HEK293T (cell line): ENCODE results near the gene DYNC1I1.

ENCODE experiments used
- CTCF ChIA-PET: fragments of 350-600 bp; formaldehyde crosslinking; extraction: SDS; loops from one replicate; lab custom pipeline; 2021; ENCODE audit warnings: antibody characterized with exemption, inconsistent platforms; lab: Yijun Ruan, JAX
- POLR2A ChIA-PET: fragments of 350-600 bp; formaldehyde crosslinking; extraction: SDS; loops from one replicate; lab custom pipeline; 2020; ENCODE audit warnings: antibody characterized with exemption, inconsistent platforms; lab: Yijun Ruan, JAX
- DNase-seq: peaks from one replicate; pipeline ENCODE4 v3.0.0; 2012; ENCODE audit warnings: mixed read lengths; ENCODE audit errors: extremely low spot score
- ARNT ChIP-seq: fragments of 450-650 bp; IDR thresholded peaks from 2 replicates; pipeline ENCODE4 v1.6.1; 2017; ENCODE audit warnings: mild to moderate bottlenecking
- BHLHE40 ChIP-seq: fragments of 450-650 bp; IDR thresholded peaks from 2 replicates; pipeline ENCODE4 v1.6.1; 2016; ENCODE audit warnings: mild to moderate bottlenecking, moderate library complexity, borderline replicate concordance
- CTBP1 ChIP-seq: fragments of 450-650 bp; IDR thresholded peaks from 2 replicates; pipeline ENCODE4 v1.6.1; 2016; ENCODE audit warnings: borderline replicate concordance
- ELF4 ChIP-seq: fragments of 450-650 bp; IDR thresholded peaks from 2 replicates; pipeline ENCODE4 v1.6.1; 2017; ENCODE audit warnings: antibody characterized with exemption
- FOXA1 ChIP-seq: fragments of 450-650 bp; IDR thresholded peaks from 2 replicates; pipeline ENCODE4 v1.6.1; 2016; ENCODE audit warnings: mild to moderate bottlenecking
- FOXK2 ChIP-seq: fragments of 450-650 bp; IDR thresholded peaks from 2 replicates; pipeline ENCODE4 v1.6.1; 2016; ENCODE audit warnings: mild to moderate bottlenecking
- FOXM1 ChIP-seq: fragments of 450-650 bp; IDR thresholded peaks from 2 replicates; pipeline ENCODE4 v1.6.1; 2017; ENCODE audit warnings: mild to moderate bottlenecking, borderline replicate concordance
- HDGF ChIP-seq: fragments of 450-650 bp; IDR thresholded peaks from 2 replicates; pipeline ENCODE4 v1.6.1; 2017; ENCODE audit warnings: antibody characterized with exemption, borderline replicate concordance
- L3MBTL2 ChIP-seq: fragments of 450-650 bp; conservative IDR thresholded peaks from 2 replicates; pipeline ENCODE4 v1.6.1; 2016; ENCODE audit warnings: mild to moderate bottlenecking
- LEF1 ChIP-seq: fragments of 450-650 bp; IDR thresholded peaks from 2 replicates; pipeline ENCODE4 v1.6.1; 2017; ENCODE audit warnings: mild to moderate bottlenecking, borderline replicate concordance
- NFRKB ChIP-seq: fragments of 450-650 bp; IDR thresholded peaks from 2 replicates; pipeline ENCODE4 v1.6.1; 2016; ENCODE audit warnings: mild to moderate bottlenecking, moderate library complexity
- PKNOX1 ChIP-seq: fragments of 450-650 bp; IDR thresholded peaks from 2 replicates; pipeline ENCODE4 v1.6.1; 2016
- SP1 ChIP-seq: fragments of 450-650 bp; IDR thresholded peaks from 2 replicates; pipeline ENCODE4 v1.6.1; 2017
- SUZ12 ChIP-seq: fragments of 450-650 bp; IDR thresholded peaks from 2 replicates; pipeline ENCODE4 v1.6.1; 2016; ENCODE audit warnings: mild to moderate bottlenecking
- TARDBP ChIP-seq: fragments of 450-650 bp; IDR thresholded peaks from 2 replicates; pipeline ENCODE4 v1.6.1; 2016
- ZNF384 ChIP-seq: fragments of 450-650 bp; IDR thresholded peaks from 2 replicates; pipeline ENCODE4 v1.6.1; 2016

DYNC1I1 gene

GRCh38 chr7:95800787-95801186 is 28.4 kb downstream of the DYNC1I1 start:
- no peak for TF ChIP-seq TARDBP
- TF ChIP-seq BHLHE40, result no peak
- no peak for TF ChIP-seq L3MBTL2
- TF ChIP-seq ZNF384, result no peak
- TF ChIP-seq ELF4, result no peak
- no peak for TF ChIP-seq NFRKB
- TF ChIP-seq LEF1, result no peak
- TF ChIP-seq FOXA1, result no peak
- TF ChIP-seq FOXK2, result no peak
- no peak for TF ChIP-seq PKNOX1
- TF ChIP-seq HDGF, result no peak
- TF ChIP-seq FOXM1, result no peak
- no peak for TF ChIP-seq SP1
- no peak for TF ChIP-seq SUZ12
- no peak for TF ChIP-seq CTBP1
- ChIA-PET POLR2A (no interaction called here), CTCF (interaction anchor here (0.8 kb wide), 1 partner anchor 41 kb away, joined by 3 read pairs; no protein-coding TSS in a partner anchor)
- DNase-seq, result no peak

GRCh38 chr7:95802270-95802669 is 29.9 kb downstream of the DYNC1I1 start:
- DNase-seq, result no peak
- no peak for TF ChIP-seq ELF4
- no peak for TF ChIP-seq L3MBTL2
- TF ChIP-seq NFRKB, result no peak
- no peak for TF ChIP-seq SP1
- ChIA-PET CTCF (interaction anchor here (0.6 to 0.8 kb wide), 2 partner anchors 24 to 44 kb away, joined by 3 read pairs; no protein-coding TSS in a partner anchor), POLR2A (no interaction called here)

- CTCF ChIA-PET, result interaction anchor here (1.1 kb wide), 1 partner anchor 37 kb away, joined by 3 read pairs; no protein-coding TSS in a partner anchor
These were observed 31.7 kb downstream of the DYNC1I1 start for GRCh38 chr7:95804052-95804451.

GRCh38 chr7:95805909-95806308 is 33.6 kb downstream of the DYNC1I1 start:
- no peak for DNase-seq
- no peak for TF ChIP-seq ARNT
- TF ChIP-seq FOXK2, result no peak
- ChIA-PET CTCF (no interaction called here), POLR2A (no interaction called here)

More at GRCh38 chr7:95804052-95804451, 31.7 kb downstream of the DYNC1I1 start:
- POLR2A ChIA-PET, result interaction anchor here (1.0 kb wide), 1 partner anchor 10 kb away, joined by 4 read pairs; no protein-coding TSS in a partner anchor
- TF ChIP-seq FOXM1, result no peak
- no peak for TF ChIP-seq ELF4
- no peak for TF ChIP-seq LEF1
- no peak for TF ChIP-seq PKNOX1
- no peak for TF ChIP-seq L3MBTL2
- no peak for TF ChIP-seq ZNF384
- TF ChIP-seq SUZ12, result no peak
- TF ChIP-seq BHLHE40, result no peak
- TF ChIP-seq NFRKB, result no peak
- no peak for TF ChIP-seq SP1
- TF ChIP-seq FOXA1, result no peak
- TF ChIP-seq HDGF, result no peak
- no peak for TF ChIP-seq FOXK2
- peak; percentile 38 for DNase-seq

GRCh38 chr7:95808396-95808795 is 36.0 kb downstream of the DYNC1I1 start:
- CTCF ChIA-PET, result no interaction called here
- POLR2A ChIA-PET, result no interaction called here
- no peak for DNase-seq

GRCh38 chr7:95811846-95812445 is 39.6 kb downstream of the DYNC1I1 start:
- TF ChIP-seq ZNF384 (no peak), CTBP1 (no peak), HDGF (no peak), BHLHE40 (no peak), SP1 (no peak), TARDBP (no peak), ELF4 (no peak), FOXM1 (no peak), LEF1 (no peak), FOXK2 (no peak), SUZ12 (no peak), L3MBTL2 (no peak), NFRKB (no peak), ARNT (no peak)
- ChIA-PET POLR2A (no interaction called here), CTCF (interaction anchor here (0.9 kb wide), 1 partner anchor 29 kb away, joined by 3 read pairs; no protein-coding TSS in a partner anchor)
- no peak for DNase-seq

More at GRCh38 chr7:95808396-95808795, 36.0 kb downstream of the DYNC1I1 start:
- TF ChIP-seq FOXA1, result no peak
- TF ChIP-seq NFRKB, result no peak
- TF ChIP-seq SP1, result no peak
- TF ChIP-seq L3MBTL2, result no peak
- TF ChIP-seq TARDBP, result no peak
- TF ChIP-seq FOXK2, result no peak
- TF ChIP-seq CTBP1, result no peak
- no peak for TF ChIP-seq BHLHE40
- TF ChIP-seq ELF4, result no peak
- TF ChIP-seq SUZ12, result no peak
- no peak for TF ChIP-seq HDGF
- no peak for TF ChIP-seq FOXM1
- no peak for TF ChIP-seq ZNF384

- POLR2A ChIA-PET, result interaction anchor here (1.5 kb wide), 1 partner anchor 11 kb away, joined by 4 read pairs; no protein-coding TSS in a partner anchor
- DNase-seq, result no peak
- TF ChIP-seq ZNF384, result no peak
- no peak for TF ChIP-seq BHLHE40
- TF ChIP-seq SUZ12, result no peak
- TF ChIP-seq PKNOX1, result no peak
- no peak for TF ChIP-seq L3MBTL2
- TF ChIP-seq ELF4, result no peak
- TF ChIP-seq CTBP1, result no peak
- CTCF ChIA-PET, result no interaction called here
These were observed 42.4 kb downstream of the DYNC1I1 start for GRCh38 chr7:95814721-95815120.
